ENCODE results near the gene PLEKHJ1. TPM values are rescaled to one million over a fixed set of nuclear protein-coding genes. Genes with fewer than 3 reads are reported as not detected.

Gene PLEKHJ1
- total and polyA plus RNA-seq, 2 of the 8 experiments (the other 6 are each of a cell fraction or from before 2014, with no cell fraction given), result 135 to 187 TPM

DNA sequence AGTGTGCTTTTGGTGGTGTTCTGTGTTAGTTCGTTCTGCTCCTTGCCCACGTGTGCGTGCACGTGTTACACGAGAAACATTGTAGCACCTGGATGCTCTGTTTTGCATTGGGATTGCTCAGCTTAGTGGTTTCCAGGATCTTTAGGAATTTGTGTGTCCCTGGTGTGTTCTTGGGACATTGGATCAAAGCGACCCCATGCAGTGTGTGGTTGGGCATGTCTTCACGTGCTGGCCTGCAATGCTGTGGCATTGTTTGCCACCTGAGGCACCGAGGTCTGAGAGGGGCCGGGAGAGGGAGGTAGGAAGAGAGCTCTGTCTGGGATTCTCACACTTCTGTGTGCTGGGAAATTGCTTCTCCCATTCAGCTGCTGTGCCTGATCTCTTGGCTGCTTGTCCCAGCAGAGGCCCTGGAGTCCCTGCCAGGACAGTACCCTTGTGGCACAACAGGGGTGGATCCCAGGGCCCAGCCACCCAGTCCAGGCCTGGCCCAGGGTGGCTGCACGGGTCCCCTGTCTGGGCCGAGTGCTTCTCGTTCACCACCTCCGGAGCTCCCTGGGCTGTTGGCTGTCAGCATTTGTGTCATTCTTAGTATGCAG, 11.3 kb downstream of the PLEKHJ1 start:
- peak overlapping the region; percentile 29; the same call in 1 of the 2 replicates for H3K27ac ChIP-seq (ENCODE audit: low read depth, low read length)
- CTCF ChIA-PET (ENCODE audit: partially characterized antibody), result interaction anchor here (1.2 to 2.0 kb wide), 2 partner anchors 11 to 28 kb away, joined by 6 to 7 read pairs; no protein-coding TSS in a partner anchor
- no peak overlapping the region for H2BK12ac ChIP-seq (ENCODE audit: low read depth, low read length)
- TF ChIP-seq EGR1 (IDR thresholded peaks at IDR 0.05; ENCODE audit: borderline replicate concordance, low read depth, low read length), result no peak
- no peak for TF ChIP-seq SP2 (IDR thresholded peaks at IDR 0.05; ENCODE audit: low read length)
- TF ChIP-seq YY1 (IDR thresholded peaks at IDR 0.05; ENCODE audit: low read depth, low read length), result no peak
- TF ChIP-seq CTBP2 (IDR thresholded peaks at IDR 0.05; ENCODE audit: borderline replicate concordance, insufficient read depth, insufficient read length, low read length), result no peak
- no peak for TF ChIP-seq SIRT6 (IDR thresholded peaks at IDR 0.05; ENCODE audit: low read length)
- no peak for TF ChIP-seq USF2 (IDR thresholded peaks at IDR 0.05; ENCODE audit: low read length)
- no peak for TF ChIP-seq TAF7 (optimal IDR thresholded peaks at IDR 0.05; ENCODE audit: borderline replicate concordance, low read depth, low read length)
- TF ChIP-seq JUND (IDR thresholded peaks at IDR 0.05; ENCODE audit: low read length), result no peak
- no peak for TF ChIP-seq CREB1 (IDR thresholded peaks at IDR 0.05)
- TF ChIP-seq CBX5 (IDR thresholded peaks at IDR 0.05; ENCODE audit: low read depth, low read length), result no peak
- TF ChIP-seq SRF (IDR thresholded peaks at IDR 0.05; ENCODE audit: low read depth, low read length), result no peak

More for the DNA sequence above, 11.3 kb downstream of the PLEKHJ1 start:
- no peak overlapping the region for H3K23ac ChIP-seq (ENCODE audit: insufficient read length)
- FAIRE-seq (no peak), DNase-seq (ENCODE audit: low read depth in 1 of 2, low spot score in 2 of 2) (no peak)
- H3K9ac ChIP-seq (replicated peaks in 1 of 4; ENCODE audit: extremely low read depth in 1 of 4, low read depth in 3 of 4, low read length in 3 of 4), result no peak overlapping the region
- peak overlapping the region; percentile 61 for H2BK5ac ChIP-seq (ENCODE audit: low read depth, low read length)
- H3K4ac ChIP-seq (replicated peaks; ENCODE audit: insufficient read length, low read depth, low read length), result no peak overlapping the region
- no peak overlapping the region for H2BK20ac ChIP-seq (ENCODE audit: low read length)
- H2BK15ac ChIP-seq (ENCODE audit: low read length), result no peak overlapping the region
- no peak overlapping the region for H3K18ac ChIP-seq (ENCODE audit: extremely low read depth, low read length)
- no peak overlapping the region for H2AFZ ChIP-seq (ENCODE audit: low read length)
- no peak overlapping the region for H4K91ac ChIP-seq (replicated peaks; ENCODE audit: insufficient read length, low read length)
- peaks cover 0 to 12% of the 10 kb centered on the region in 2 experiments for H4K20me1 ChIP-seq (replicated peaks in 1 of 2; ENCODE audit: control insufficient read depth in 1 of 2, insufficient read depth in 2 of 2, low read length in 2 of 2)
- H4K8ac ChIP-seq (ENCODE audit: extremely low read depth, insufficient read depth, low read length), result no peak overlapping the region; the same call in 1 of the 2 replicates
- H3K79me1 ChIP-seq (ENCODE audit: low read depth, low read length), result no peaks in the 10 kb centered on the region
- no peak overlapping the region for H4K5ac ChIP-seq (ENCODE audit: insufficient read length, low read depth, low read length)
- no peaks in the 10 kb centered on the region for H3K23me2 ChIP-seq (ENCODE audit: low read depth, low read length)
- 98% methylated on average over 10 of the region's 13 CpGs; no CpG with 5 or more reads in 1 of the 2 experiments for WGBS, 2 experiments (ENCODE audit: extremely low coverage in 1 of 2, insufficient coverage in 1 of 2, insufficient read length in 1 of 2, insufficient replicate concordance in 2 of 2, low coverage in 1 of 2, low lambda C conversion rate in 2 of 2, missing lambda C conversion rate in 1 of 2)
- peaks cover 4 to 54% (median 15%) of the 10 kb centered on the region in 4 experiments for H3K36me3 ChIP-seq (ENCODE audit: control insufficient read depth in 2 of 4, insufficient read depth in 4 of 4, low read length in 3 of 4)
- H3K4me3 ChIP-seq (ENCODE audit: extremely low read depth in 1 of 4, insufficient read depth in 2 of 4, low read depth in 3 of 4, low read length in 4 of 4), result no peak overlapping the region
- H3K4me1 ChIP-seq (replicated peaks in 1 of 4; ENCODE audit: control insufficient read depth in 3 of 4, insufficient read depth in 4 of 4, low read length in 3 of 4), result no peaks in the 10 kb centered on the region
- no peaks in the 10 kb centered on the region for H3K27me3 ChIP-seq (replicated peaks in 1 of 4; ENCODE audit: control insufficient read depth in 3 of 4, extremely low read depth in 1 of 4, insufficient read depth in 3 of 4, low read length in 3 of 4)
- H3K79me2 ChIP-seq (ENCODE audit: control insufficient read depth in 1 of 2, insufficient read depth in 2 of 2, low read length in 2 of 2), result no peaks in the 10 kb centered on the region
- no peak overlapping the region for H2AK5ac ChIP-seq (ENCODE audit: low read depth, low read length)
- H3K56ac ChIP-seq (replicated peaks; ENCODE audit: insufficient read length, low read depth, low read length), result no peak overlapping the region
- H2BK120ac ChIP-seq (replicated peaks; ENCODE audit: low read depth, low read length), result no peak overlapping the region
- H3K4me2 ChIP-seq (ENCODE audit: insufficient read depth in 1 of 2, low read depth in 2 of 2, low read length in 2 of 2), result no peak overlapping the region
- POLR2A ChIA-PET (ENCODE audit: partially characterized antibody), result interaction anchor here (0.5 to 1.4 kb wide), 3 partner anchors 9 to 309 kb away, joined by 3 to 4 read pairs (median 3); no protein-coding TSS in a partner anchor
- no peak overlapping the region for H3K14ac ChIP-seq (ENCODE audit: insufficient read length)
- H3K9me3 ChIP-seq (ENCODE audit: insufficient read depth in 2 of 2, low read depth in 1 of 2, low read length in 1 of 2), result no peaks in the 10 kb centered on the region
